Endothelial cell of umbilical vein (primary cell): Measurements from ENCODE around the gene C20orf144. TPM values are rescaled to one million over a fixed set of nuclear protein-coding genes. Genes with fewer than 3 reads are reported as not detected.

Source experiments
- BruUV-seq: library from RNA; stranded (reverse); fragments of 400-500 nt; replicated peaks from 2 replicates; lab custom pipeline; 2021; lab: Mats Ljungman, UMichigan
- CTCF ChIA-PET: fragments of 300-600, 350-600 bp; sonication (Branson Sonifier 250); formaldehyde crosslinking; loops from one replicate; lab custom pipeline; 2021; ENCODE audit warnings: antibody characterized with exemption, inconsistent platforms; lab: Charles Lee
- POLR2A ChIA-PET: fragments of 300-600, 350-600 bp; sonication (Branson Sonifier 250); formaldehyde crosslinking; loops from one replicate; lab custom pipeline; 2021; ENCODE audit warnings: antibody characterized with exemption, inconsistent platforms; lab: Charles Lee
- DNase-seq: peaks from one replicate; pipeline ENCODE4 v3.0.0-alpha.2; 2011; ENCODE audit warnings: low read depth, low spot score
- FAIRE-seq: peaks from 2 replicates; lab custom pipeline; 2011; peaks lifted over from hg19 to GRCh38; lab: Jason Lieb, UNC
- H2AFZ ChIP-seq: 2 replicates; pipeline ENCODE4 v1.6.0; 2012; ENCODE audit warnings: low read depth, low read length, control low read depth, inconsistent platforms
- H3K27ac ChIP-seq: 2 replicates; pipeline ENCODE4 v1.5.1; 2011; ENCODE audit warnings: low read depth, mild to moderate bottlenecking, control low read depth, low read length, moderate library complexity; ENCODE audit not compliant: insufficient read depth
- H3K27me3 ChIP-seq, 2 experiments: 2 replicates each; pipeline versions ENCODE4 v1.6.0 to v1.6.1; 2011; ENCODE audit warnings: low read length in 2 of 2, mixed read lengths in 1 of 2; ENCODE audit not compliant: control insufficient read depth in 2 of 2, insufficient read depth in 2 of 2
- H3K36me3 ChIP-seq, 2 experiments: 2 replicates in 1 of 2; 3 replicates in 1 of 2; pipeline ENCODE4 v1.5.1; 2011; ENCODE audit warnings: low read length in 2 of 2, mild to moderate bottlenecking in 1 of 2, moderate library complexity in 1 of 2; ENCODE audit not compliant: control insufficient read depth in 2 of 2, insufficient read depth in 2 of 2; ENCODE audit errors: extremely low read depth in 1 of 2
- H3K4me1 ChIP-seq: 3 replicates; pipeline ENCODE4 v1.5.1; 2011; ENCODE audit warnings: mild to moderate bottlenecking, low read length; ENCODE audit not compliant: control insufficient read depth, insufficient read depth; ENCODE audit errors: extremely low read depth
- H3K4me2 ChIP-seq: 2 replicates; pipeline ENCODE4 v1.6.1; 2011; ENCODE audit warnings: low read length, control low read depth, mixed read lengths; ENCODE audit not compliant: insufficient read depth
- H3K4me3 ChIP-seq, 3 experiments: fragments of 200-600 bp in 1 of 3; sonication (generic), shearing (Covaris generic) in 1 of 3; replicated peaks in 1 of 3; 2 replicates each; pipeline ENCODE4 v1.5.1; 2011 to 2016; ENCODE audit warnings: control low read depth in 3 of 3, low read length in 3 of 3, mild to moderate bottlenecking in 2 of 3, inconsistent platforms in 1 of 3, low read depth in 1 of 3, moderate library complexity in 1 of 3; ENCODE audit not compliant: insufficient read depth in 1 of 3
- H3K79me2 ChIP-seq: 2 replicates; pipeline ENCODE4 v1.6.0; 2012; ENCODE audit warnings: low read length, inconsistent platforms; ENCODE audit not compliant: control insufficient read depth, insufficient read depth
- H3K9ac ChIP-seq: replicated peaks from 2 replicates; pipeline ENCODE3; 2011; ENCODE audit warnings: low read length, control low read depth; ENCODE audit not compliant: insufficient read depth; ENCODE audit errors: extremely low read depth
- H3K9me1 ChIP-seq: replicated peaks from 3 replicates; pipeline ENCODE4 v1.6.0; 2011; ENCODE audit warnings: mild to moderate bottlenecking, low read length; ENCODE audit not compliant: control insufficient read depth, insufficient read depth; ENCODE audit errors: extremely low read depth
- H3K9me3 ChIP-seq: replicated peaks from 2 replicates; pipeline ENCODE4 v1.5.1; 2012; ENCODE audit warnings: low read length, inconsistent platforms; ENCODE audit not compliant: control insufficient read depth, insufficient read depth
- H4K20me1 ChIP-seq: replicated peaks from 2 replicates; pipeline ENCODE3; 2011; ENCODE audit warnings: mild to moderate bottlenecking, low read length; ENCODE audit not compliant: control insufficient read depth, insufficient read depth; ENCODE audit errors: extremely low read depth
- EZH2 ChIP-seq: IDR thresholded peaks from 2 replicates; pipeline ENCODE4 v1.6.1; 2012; ENCODE audit warnings: borderline replicate concordance, low read depth, mild to moderate bottlenecking, moderate library complexity, low read length, inconsistent platforms; ENCODE audit not compliant: severe bottlenecking
- FOS ChIP-seq: IDR thresholded peaks from 2 replicates; pipeline ENCODE4 v1.6.1; 2011; ENCODE audit warnings: mild to moderate bottlenecking, low read length, moderate library complexity, borderline replicate concordance; ENCODE audit not compliant: insufficient read depth
- GATA2 ChIP-seq: IDR thresholded peaks from 2 replicates; pipeline ENCODE4 v1.7.0; 2011; ENCODE audit warnings: low read depth, mild to moderate bottlenecking, moderate library complexity, mixed read lengths, low read length; ENCODE audit not compliant: insufficient read length, insufficient read depth
- JUN ChIP-seq: IDR thresholded peaks from 2 replicates; pipeline ENCODE4 v1.6.1; 2011; ENCODE audit warnings: borderline replicate concordance, low read depth; ENCODE audit not compliant: insufficient read length, insufficient read depth
- MYC ChIP-seq: IDR thresholded peaks from one replicate; pipeline ENCODE4 v1.6.1; 2011; ENCODE audit warnings: mild to moderate bottlenecking, low read depth, low read length
- POLR2A ChIP-seq: IDR thresholded peaks from 2 replicates; pipeline ENCODE4 v1.6.1; 2012; ENCODE audit warnings: low read depth, mild to moderate bottlenecking, control low read depth, low read length
- POLR2AphosphoS5 ChIP-seq: IDR thresholded peaks from 2 replicates; pipeline ENCODE4 v1.6.1; 2012; ENCODE audit warnings: low read depth, mild to moderate bottlenecking, control low read depth, low read length, moderate library complexity; ENCODE audit not compliant: insufficient read depth
- dilution Hi-C: fragments of 300-500 bp; cut with MboI; formaldehyde crosslinking; loops from one replicate; pipeline ENCODE4 v1.15.0; 2019; ENCODE audit warnings: low sequenced_read_pairs; ENCODE audit not compliant: extremely low pct_ligation_motif_present
- intact Hi-C: fragments of 100-400 bp; cut with micrococcal nuclease; formaldehyde crosslinking; loops from one replicate; pipeline ENCODE4 v1.10.0; 2022
- polyA plus RNA-seq, 4 experiments: library from polyadenylated mRNA; depleted of rRNA in 3 of 4; stranded (reverse) in 3 of 4; unstranded in 1 of 4; fragments of >200 nt; gene quantifications; 2 replicates each; pipeline versions ENCODE4 v1.2.1 to v1.2.3, GENCODE V29; 2011 to 2012; ENCODE audit warnings: missing spikeins in 1 of 4
- total RNA-seq: library from RNA; stranded (reverse); gene quantifications from 2 replicates; pipeline ENCODE4 v1.2.3, GENCODE V29; 2021
- TF ChIP-seq, protein P1 (sequence below): IDR thresholded peaks from 2 replicates; pipeline ENCODE4 v1.6.1; 2011; ENCODE audit not compliant: insufficient read depth, insufficient read length
- TF ChIP-seq, protein P2 (sequence below), 2 donors: IDR thresholded peaks; 1 replicate in 1 of 2; 2 replicates in 1 of 2; pipeline ENCODE4 v1.5.1; 2011; ENCODE audit warnings: low read length in 2 of 2, mild to moderate bottlenecking in 2 of 2, moderate library complexity in 2 of 2, control low read depth in 1 of 2, inconsistent platforms in 1 of 2, low read depth in 1 of 2; ENCODE audit not compliant: insufficient read depth in 1 of 2; ENCODE audit errors: extremely low read depth in 1 of 2

The C20orf144 gene
- total and polyA plus RNA-seq, 2 donors (not counting 3 experiments of a cell fraction or from before 2014, with no cell fraction given), result not detected

DNA sequence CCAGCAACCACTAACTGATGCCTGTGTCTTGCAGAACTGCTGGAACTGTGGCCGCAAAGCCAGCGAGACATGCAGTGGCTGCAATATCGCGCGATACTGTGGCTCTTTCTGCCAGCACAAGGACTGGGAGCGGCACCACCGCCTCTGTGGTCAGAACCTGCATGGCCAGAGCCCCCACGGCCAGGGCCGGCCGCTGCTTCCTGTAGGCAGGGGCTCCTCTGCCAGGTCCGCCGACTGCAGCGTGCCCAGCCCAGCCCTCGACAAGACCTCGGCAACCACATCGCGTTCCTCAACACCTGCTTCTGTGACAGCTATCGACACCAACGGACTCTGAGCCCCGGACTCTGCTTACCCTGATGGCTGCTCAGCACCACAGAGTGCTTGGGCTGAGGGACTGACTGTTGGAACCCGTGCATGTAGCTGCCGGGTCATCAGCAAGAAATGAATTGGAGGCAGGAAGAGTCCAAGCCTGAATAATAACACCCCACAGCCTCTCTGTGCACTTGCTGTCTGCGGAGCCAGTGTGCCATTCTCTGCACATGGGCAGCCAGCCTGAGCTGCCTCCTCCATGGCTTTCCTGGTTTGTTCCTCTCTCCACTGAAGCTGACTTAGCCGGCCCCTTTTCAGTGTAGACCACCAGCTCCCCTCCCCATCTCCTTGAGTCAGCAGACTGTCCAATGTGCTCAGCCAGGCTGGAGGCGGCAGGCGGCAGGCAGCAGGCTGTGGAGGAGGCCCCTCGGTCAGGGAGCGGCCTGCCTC lies 17.6 kb upstream of the C20orf144 start:
- CTCF ChIA-PET, result interaction anchor here (0.5 to 1.1 kb wide), 2 partner anchors 10 to 1948 kb away, joined by 4 read pairs; no protein-coding TSS in a partner anchor

More for the DNA sequence above, 17.6 kb upstream of the C20orf144 start:
- no peaks in the 10 kb centered on the region for H3K79me2 ChIP-seq
- dilution Hi-C loops (no loop called here), intact Hi-C loops (no loop called here)
- no peaks in the 10 kb centered on the region for H3K9me1 ChIP-seq
- no peak overlapping the region for H3K9ac ChIP-seq
- H2AFZ ChIP-seq, result no peak overlapping the region
- H3K27me3 ChIP-seq, result no peaks in the 10 kb centered on the region
- no TSS peak for BruUV-seq
- POLR2A ChIA-PET, result no interaction called here
- FAIRE-seq (no peak), DNase-seq (no peak)
- H3K27ac ChIP-seq, result no peak overlapping the region
- no peak overlapping the region for H3K4me3 ChIP-seq
- H3K4me1 ChIP-seq, result no peaks in the 10 kb centered on the region
- no peaks in the 10 kb centered on the region for H3K9me3 ChIP-seq
- H3K36me3 ChIP-seq, result peaks cover 3 to 20% of the 10 kb centered on the region in 2 experiments
- TF ChIP-seq MYC (no peak), POLR2AphosphoS5 (no peak), FOS (no peak), GATA2 (no peak), POLR2A (no peak), EZH2 (no peak), JUN (no peak)
- TF ChIP-seq, protein P1, sequence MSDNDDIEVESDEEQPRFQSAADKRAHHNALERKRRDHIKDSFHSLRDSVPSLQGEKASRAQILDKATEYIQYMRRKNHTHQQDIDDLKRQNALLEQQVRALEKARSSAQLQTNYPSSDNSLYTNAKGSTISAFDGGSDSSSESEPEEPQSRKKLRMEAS, result no peak
- TF ChIP-seq, protein P2, sequence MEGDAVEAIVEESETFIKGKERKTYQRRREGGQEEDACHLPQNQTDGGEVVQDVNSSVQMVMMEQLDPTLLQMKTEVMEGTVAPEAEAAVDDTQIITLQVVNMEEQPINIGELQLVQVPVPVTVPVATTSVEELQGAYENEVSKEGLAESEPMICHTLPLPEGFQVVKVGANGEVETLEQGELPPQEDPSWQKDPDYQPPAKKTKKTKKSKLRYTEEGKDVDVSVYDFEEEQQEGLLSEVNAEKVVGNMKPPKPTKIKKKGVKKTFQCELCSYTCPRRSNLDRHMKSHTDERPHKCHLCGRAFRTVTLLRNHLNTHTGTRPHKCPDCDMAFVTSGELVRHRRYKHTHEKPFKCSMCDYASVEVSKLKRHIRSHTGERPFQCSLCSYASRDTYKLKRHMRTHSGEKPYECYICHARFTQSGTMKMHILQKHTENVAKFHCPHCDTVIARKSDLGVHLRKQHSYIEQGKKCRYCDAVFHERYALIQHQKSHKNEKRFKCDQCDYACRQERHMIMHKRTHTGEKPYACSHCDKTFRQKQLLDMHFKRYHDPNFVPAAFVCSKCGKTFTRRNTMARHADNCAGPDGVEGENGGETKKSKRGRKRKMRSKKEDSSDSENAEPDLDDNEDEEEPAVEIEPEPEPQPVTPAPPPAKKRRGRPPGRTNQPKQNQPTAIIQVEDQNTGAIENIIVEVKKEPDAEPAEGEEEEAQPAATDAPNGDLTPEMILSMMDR (IDR thresholded peaks at IDR 0.05; ENCODE audit: extremely low read depth in 1 of 2, insufficient read depth in 1 of 2, low read depth in 1 of 2, low read length in 2 of 2), result no peak
- no peaks in the 10 kb centered on the region for H4K20me1 ChIP-seq
- no peak overlapping the region for H3K4me2 ChIP-seq
